Fibroblast of skin of abdomen (primary cell): ENCODE data around the gene RNLS.

ENCODE experiments used
- DNase-seq: peaks from one replicate; pipeline ENCODE4 v3.0.0-alpha.2; 2013

RNLS gene

GRCh38 chr10:88551246-88551645 lies 31.9 kb downstream of the RNLS start:
- no peak for DNase-seq

- DNase-seq: no peak
These were observed 36.6 kb downstream of the RNLS start for GRCh38 chr10:88546497-88546896.

DNA sequence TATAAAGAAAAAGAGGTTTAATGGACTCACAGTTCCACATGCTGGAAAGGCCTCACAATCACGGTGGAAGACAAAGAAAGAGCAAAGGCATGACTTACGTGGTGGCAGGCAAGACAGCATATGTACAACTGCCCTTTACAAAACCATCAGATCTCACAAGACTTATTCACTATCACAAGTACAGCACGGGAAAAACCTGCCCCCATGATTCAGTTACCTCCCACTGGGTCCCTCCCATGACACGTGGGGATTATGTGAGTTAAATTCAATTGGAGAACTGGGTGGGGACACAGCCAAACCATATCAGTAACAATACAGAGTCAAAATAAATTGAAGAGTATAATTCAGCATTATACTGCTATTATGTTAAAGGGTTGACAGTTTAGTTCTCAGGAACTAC lies 37.8 kb downstream of the RNLS start:
- no peak for DNase-seq

GRCh38 chr10:88544140-88544870 lies 38.8 kb downstream of the RNLS start:
- no peak for DNase-seq

DNA sequence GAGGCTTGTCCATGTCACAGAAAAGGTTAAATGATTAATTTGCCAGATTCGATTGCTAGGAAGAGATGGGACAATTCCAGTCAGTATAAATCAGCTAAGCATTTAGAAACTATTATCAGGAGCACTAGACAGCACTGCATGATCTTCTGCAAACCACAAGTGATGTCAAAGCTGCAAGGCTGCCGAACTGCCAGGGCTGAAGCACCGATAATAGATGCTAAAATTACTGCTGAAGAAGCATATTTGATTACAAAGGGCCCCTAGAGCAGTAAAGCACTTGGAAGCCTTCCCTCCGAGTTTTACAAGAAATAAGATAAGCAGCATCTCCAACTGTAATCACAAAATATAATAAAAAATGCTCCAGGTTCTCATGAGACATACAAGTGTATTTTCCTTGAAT lies 40.6 kb downstream of the RNLS start:
- no peak for DNase-seq

DNA sequence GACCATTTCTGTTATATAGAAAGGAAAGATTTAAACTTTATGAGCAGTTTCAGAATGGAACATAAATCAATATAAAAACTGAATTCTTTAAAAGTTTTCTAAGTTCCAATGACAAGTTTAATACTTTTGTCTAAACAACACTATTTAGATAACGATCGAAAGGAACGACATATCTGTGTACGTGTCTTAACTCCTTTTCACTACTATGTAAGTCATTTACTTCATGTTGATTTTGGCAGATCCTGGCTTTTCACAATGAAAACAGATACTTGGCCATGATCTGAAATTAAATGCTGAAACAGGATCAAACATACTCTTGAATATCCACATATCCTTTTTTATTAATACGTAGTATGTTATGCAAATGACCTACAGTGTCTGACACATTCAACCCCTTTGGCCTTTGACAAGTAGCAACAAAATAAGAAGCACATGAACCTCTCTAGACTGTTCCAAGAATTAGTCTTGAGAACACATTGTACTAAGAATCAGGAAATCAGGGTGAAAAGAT lies 41.9 kb downstream of the RNLS start:
- DNase-seq: no peak

DNA sequence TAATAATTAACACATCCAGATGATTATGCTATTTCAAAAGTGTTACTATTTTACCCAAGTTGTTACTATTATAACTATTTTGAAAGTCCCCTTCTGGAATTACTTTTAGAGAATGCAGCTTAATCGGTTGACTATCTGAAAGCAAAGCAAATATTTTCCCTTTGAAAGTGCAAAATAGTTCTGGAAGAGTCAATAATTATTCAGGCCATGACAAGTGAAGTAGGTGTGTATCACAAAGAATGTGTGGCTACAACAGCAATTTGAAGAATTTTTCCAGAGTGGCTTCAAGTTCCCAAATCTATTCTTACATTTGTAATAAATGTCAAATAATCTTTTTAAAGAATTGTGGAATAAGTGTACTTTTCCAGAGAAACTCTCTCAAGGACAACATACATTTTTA lies 42.8 kb downstream of the RNLS start:
- peak; percentile 49 for DNase-seq

GRCh38 chr10:88538048-88538447 lies 45.1 kb downstream of the RNLS start:
- DNase-seq: peak; percentile 96

DNA sequence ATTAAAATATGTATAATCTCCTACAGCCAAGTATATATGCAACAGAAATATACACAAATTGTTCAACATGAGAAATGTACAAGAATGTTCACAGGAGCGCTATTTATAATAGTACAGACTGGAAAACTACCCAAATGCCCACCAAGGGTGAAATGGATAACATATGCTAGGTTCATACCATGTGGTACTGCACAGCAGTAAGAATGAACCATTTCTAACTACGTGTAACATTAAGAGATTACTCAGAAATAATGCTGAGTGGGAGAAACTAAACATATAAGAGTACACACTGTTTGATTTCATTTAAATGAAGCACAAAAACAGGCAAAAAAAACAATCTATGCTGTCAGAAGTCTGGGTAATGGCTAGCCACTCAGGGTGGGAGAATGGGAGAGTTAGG lies 45.8 kb downstream of the RNLS start:
- DNase-seq: peak; percentile 74

GRCh38 chr10:88536437-88536836 lies 46.7 kb downstream of the RNLS start:
- no peak for DNase-seq

DNA sequence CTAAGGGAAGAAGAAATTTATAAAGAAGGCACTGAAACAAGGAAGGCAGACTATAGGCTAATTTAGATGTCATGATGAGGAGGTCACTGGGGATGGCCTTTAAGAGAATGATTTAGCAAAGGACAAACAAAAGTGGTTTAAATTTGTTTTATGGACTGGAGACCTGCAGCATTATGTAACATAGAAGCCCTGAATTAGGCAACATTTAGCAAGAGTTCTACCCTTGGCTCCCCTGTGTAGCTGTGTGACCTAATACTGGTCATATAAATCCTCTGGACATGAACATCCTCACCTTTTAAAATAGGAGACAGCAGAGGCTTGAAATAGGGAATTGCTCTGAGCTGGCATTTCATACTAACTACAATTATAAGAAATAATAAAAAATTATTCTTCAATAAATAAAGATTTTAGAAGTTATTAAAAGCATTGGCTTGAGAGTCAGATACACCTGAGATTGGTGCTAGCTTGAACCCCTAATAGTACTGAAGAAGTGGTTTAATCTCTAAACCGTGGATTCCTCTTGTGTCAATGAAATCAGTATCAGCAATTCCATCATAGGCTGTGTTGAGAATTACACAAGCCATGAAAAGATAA lies 48.9 kb downstream of the RNLS start:
- DNase-seq: no peak

DNA sequence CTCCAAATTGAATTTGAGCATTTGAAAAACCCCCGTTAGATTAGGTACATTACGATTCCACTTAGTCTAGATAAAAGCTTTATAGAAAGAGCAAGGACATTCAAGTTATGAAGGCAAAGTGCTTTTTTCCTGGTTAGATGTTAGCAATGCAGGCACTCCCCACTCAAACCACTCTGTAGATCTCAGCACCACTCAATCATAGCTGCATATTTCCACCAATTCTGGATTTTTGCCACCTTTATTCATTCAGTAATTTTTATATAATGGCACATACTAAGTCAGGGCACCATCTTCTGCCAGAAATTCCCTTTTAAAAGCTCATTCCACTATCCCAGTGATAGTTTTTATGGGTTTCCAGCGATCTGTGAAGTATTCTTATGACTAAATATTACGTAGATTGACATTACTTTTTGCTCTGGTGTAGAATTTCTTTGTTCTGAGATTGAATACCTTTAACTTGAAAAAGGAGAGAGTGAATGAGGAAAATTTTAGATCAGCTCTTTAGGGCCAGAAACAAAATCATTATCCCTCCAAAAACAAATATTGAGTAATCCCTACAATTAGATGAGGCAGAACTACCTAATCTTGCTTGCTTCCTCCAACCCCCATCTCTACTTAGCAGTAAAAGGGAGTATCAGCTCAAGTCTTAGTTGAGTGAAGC lies 51.6 kb downstream of the RNLS start:
- no peak for DNase-seq

DNA sequence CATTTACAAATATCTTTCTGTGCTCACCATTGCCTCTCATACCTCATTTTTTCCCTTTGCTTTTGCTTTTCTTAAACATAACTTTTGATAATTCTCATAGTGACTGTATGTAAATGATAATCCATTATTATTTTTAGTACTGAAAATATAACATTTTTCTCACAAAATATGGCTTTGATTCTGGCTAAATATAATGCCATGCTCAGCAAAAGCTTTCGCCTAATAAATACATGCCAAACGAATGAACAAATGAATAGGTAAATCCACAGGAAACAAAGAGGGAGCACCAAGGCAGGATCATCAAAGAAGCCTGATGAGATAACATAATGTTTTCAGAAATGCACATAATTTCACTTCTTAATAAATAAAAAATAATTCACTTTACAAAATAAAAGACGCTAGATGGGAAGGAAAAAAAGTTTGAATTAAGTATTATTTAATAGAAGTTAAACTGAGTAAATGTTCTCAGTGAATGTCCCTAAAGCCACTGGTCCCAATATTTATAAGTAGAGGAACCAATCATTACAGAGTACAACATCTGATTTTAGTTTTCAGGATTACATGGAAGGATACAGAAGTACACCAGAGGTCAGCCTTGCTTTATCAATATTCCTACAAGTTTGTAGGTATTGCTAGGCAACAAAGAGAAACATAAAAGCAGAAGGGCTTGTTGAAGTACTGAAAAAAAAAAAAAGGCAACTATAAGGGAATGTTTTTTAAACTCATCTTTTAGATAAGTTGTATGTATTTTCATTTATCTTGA lies 52.3 kb downstream of the RNLS start:
- no peak for DNase-seq

DNA sequence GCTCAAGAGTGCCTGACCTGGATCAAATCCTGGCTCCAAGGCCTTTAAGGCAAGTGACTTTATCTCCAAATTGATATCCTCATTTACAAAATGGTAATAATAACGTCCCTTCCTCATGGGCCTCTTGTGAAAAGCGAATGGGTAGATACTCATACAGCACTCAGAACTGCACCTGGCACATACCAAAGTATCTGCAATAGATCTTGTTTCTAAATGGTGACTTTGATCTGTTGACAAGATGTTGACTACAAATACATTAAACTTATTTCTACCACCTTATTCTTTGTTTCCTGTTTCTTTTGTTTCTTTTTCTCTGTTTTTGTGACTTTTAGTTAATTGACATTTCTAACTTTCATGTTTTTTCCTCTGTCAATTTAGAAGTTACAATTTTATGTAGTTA lies 53.0 kb downstream of the RNLS start:
- no peak for DNase-seq

DNA sequence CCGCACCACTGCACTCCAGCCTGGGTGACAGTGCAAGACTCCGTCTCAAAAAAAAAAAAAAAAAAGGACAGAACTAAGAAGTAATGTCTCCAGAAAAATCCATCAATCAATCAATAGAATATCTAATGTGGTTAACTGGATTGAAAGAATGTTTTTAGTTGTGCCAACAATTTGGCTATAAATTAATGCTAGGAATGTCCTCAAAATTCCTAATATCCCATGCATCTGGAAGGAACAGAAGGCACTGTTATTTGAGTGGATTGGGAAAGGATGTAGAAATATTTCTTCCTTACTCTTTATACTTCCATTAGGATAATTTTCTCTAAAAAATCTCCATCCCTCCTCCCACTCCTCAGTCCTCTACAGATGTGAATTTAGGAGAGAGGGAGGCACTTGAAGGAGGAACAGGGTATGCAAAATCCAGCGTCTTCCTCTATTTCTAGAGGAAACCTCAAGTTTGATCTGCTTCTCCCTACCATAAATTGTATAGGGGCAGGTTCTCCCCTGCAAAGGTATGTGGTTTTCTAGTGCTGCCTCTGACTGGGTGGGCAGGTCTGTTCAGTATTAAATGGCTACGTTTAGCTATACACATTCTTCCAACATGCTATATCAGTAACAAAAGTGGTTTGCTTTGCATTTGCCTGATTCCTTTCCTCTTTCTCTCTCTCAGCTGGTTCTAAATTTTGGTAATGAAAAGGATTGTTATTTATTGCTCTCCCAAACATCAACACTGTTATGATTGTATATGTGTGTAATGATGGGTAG lies 54.1 kb downstream of the RNLS start:
- DNase-seq: peak; percentile 90

DNA sequence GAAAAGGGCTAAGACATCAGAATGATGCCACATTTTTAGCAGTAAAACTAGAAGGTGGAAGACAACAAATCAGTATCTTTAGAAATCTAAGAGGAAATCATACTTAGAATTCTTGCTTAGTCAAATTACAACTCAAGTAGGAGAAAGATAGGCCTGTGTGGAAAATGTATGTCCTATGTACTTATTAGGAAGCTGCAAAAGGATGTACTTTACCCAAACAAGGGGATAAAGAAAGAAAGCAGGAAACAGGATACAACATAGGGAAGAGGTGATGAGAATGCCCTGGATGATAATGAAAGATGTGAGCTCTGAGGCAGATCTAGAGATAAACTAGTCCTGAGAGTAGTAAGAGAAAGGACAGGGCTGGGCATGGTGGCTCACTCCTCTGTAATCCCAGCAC lies 54.9 kb downstream of the RNLS start:
- DNase-seq: peak; percentile 73

GRCh38 chr10:88527245-88527644 lies 55.9 kb downstream of the RNLS start:
- no peak for DNase-seq

DNA sequence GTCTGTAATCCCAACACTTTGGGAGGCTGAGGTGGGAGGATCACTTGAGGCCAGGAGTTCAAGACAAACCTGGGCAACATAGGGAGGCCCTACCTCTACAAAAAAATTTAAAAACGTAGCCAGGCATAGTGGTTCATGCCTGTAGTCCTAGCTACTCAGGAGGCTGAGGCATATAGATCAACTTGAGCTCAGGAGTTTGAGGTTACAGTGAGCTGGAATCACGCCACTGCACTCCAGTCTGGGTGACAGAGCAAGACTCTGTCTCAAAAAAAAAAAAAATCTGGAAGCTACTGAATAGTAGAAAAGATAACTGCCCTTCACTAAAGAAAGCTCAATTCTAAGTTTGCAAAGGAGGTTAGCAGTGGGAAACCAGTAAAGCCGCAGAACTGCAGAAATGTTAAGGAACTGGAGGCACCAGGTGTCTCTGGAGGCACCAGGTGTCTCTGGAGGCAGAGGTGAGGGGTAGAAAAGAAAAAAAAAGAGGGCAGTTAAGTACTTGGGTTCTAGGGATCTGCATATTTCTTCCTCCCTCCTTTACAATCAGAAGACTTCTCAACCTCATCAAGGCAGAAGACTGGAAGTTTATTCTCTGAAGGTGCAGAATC lies 56.5 kb downstream of the RNLS start:
- DNase-seq: peak; percentile 50

DNA sequence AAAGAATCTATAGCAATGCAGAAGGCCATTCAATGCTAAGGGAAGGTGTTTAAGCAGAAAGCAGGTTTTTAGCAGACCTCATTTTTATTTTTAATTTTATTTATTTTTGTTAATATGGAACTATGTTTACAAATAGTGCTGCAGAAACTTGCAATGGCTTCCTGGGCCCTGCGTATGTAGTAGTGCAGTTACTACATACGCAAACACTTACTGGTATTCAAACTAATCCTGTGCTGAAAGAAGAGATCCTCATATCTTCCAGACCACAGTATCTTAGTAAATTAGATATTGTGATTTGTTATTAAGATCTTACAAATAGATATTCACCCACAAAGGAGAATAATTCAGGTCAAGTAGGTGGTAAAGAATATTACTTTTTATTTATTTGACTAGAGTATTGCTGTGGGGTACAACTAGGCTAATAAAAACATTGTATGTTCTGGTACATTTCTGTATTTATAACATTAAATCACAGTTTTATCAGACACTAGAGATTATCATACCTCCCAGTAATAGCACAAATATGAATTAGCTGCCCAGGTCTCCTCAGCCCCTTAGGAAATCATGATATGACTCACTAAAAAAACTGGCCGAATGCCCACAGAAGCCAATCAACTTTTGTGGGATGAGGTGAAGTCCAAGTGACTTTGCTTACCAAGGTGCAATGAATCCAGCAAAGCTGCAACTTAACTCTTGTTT lies 57.6 kb downstream of the RNLS start:
- peak; percentile 79 for DNase-seq

- no peak for DNase-seq
These were observed 59.2 kb downstream of the RNLS start for GRCh38 chr10:88523739-88524400.

GRCh38 chr10:88522715-88523114 lies 60.4 kb downstream of the RNLS start:
- DNase-seq: no peak
